HUES6 (cell line): Measurements from ENCODE around the gene C1QTNF7.

ENCODE experiments used
- H3K27ac ChIP-seq: 2 replicates; pipeline ENCODE4 v1.7.0; 2013; ENCODE audit warnings: low read depth, mild to moderate bottlenecking, low read length, inconsistent platforms
- H3K27me3 ChIP-seq: 2 replicates; pipeline ENCODE4 v1.6.1; 2013; ENCODE audit warnings: low read length; ENCODE audit not compliant: control insufficient read depth, insufficient read depth
- H3K36me3 ChIP-seq: 2 replicates; pipeline ENCODE4 v1.6.1; 2013; ENCODE audit warnings: low read length; ENCODE audit not compliant: control insufficient read depth, insufficient read depth
- H3K4me1 ChIP-seq: 2 replicates; pipeline ENCODE4 v1.6.1; 2013; ENCODE audit warnings: low read length; ENCODE audit not compliant: control insufficient read depth, insufficient read depth
- H3K4me3 ChIP-seq: 2 replicates; pipeline ENCODE4 v1.5.1; 2013; ENCODE audit warnings: low read depth, low read length
- H3K9ac ChIP-seq: one replicate; pipeline ENCODE4 v1.6.1; 2013; ENCODE audit warnings: mild to moderate bottlenecking, low read length
- H3K9me3 ChIP-seq: 2 replicates; pipeline ENCODE4 v1.6.1; 2013; ENCODE audit warnings: low read depth, low read length; ENCODE audit not compliant: control insufficient read depth, insufficient read depth

Gene C1QTNF7

GRCh38 chr4:15427701-15428100 is at the start of gene C1QTNF7:
Gene C1QTNF7 (plus strand): TSS chr4:15428033. CDS start chr4:15435744, 7,711 bp downstream.
- H3K9ac ChIP-seq = no peak within 1 kb of the TSS
- no peaks in the 10 kb centered on the region for H3K9me3 ChIP-seq
- H3K27me3 ChIP-seq = no peaks in the 10 kb centered on the region
- H3K4me1 ChIP-seq = no peaks in the 10 kb centered on the region
- H3K4me3 ChIP-seq = no peak within 1 kb of the TSS
- no peaks in the 10 kb centered on the region for H3K36me3 ChIP-seq
- no peak within 1 kb of the TSS for H3K27ac ChIP-seq

- H3K4me3 ChIP-seq = no peak overlapping the region
- H3K27ac ChIP-seq = no peak overlapping the region
- no peak overlapping the region for H3K9ac ChIP-seq
- no peaks in the 10 kb centered on the region for H3K27me3 ChIP-seq
- no peaks in the 10 kb centered on the region for H3K36me3 ChIP-seq
- peaks cover 24% of the 10 kb centered on the region for H3K4me1 ChIP-seq
- peaks cover 6% of the 10 kb centered on the region; the same call in 1 of the 2 replicates for H3K9me3 ChIP-seq
These were observed 49.8 kb upstream of the C1QTNF7 start for GRCh38 chr4:15378062-15378461.

- peaks cover 24% of the 10 kb centered on the region for H3K4me1 ChIP-seq
- no peak overlapping the region for H3K27ac ChIP-seq
- no peak overlapping the region for H3K9ac ChIP-seq
- peaks cover 6% of the 10 kb centered on the region; the same call in 1 of the 2 replicates for H3K9me3 ChIP-seq
- no peaks in the 10 kb centered on the region for H3K27me3 ChIP-seq
- H3K36me3 ChIP-seq = no peaks in the 10 kb centered on the region
- H3K4me3 ChIP-seq = no peak overlapping the region
These were observed 49.3 kb upstream of the C1QTNF7 start for GRCh38 chr4:15378493-15378892.

- no peaks in the 10 kb centered on the region for H3K27me3 ChIP-seq
- H3K36me3 ChIP-seq = no peaks in the 10 kb centered on the region
- H3K4me3 ChIP-seq = no peak overlapping the region
- no peak overlapping the region for H3K9ac ChIP-seq
- peaks cover 11% of the 10 kb centered on the region for H3K4me1 ChIP-seq
- H3K27ac ChIP-seq = no peak overlapping the region
- H3K9me3 ChIP-seq = peaks cover 6% of the 10 kb centered on the region; the same call in 1 of the 2 replicates
These were observed 46.0 kb upstream of the C1QTNF7 start for GRCh38 chr4:15381806-15382338.

GRCh38 chr4:15382669-15383273 is 45.1 kb upstream of the C1QTNF7 start:
- peaks cover 4% of the 10 kb centered on the region for H3K4me1 ChIP-seq
- H3K36me3 ChIP-seq = no peaks in the 10 kb centered on the region
- H3K4me3 ChIP-seq = no peak overlapping the region
- no peak overlapping the region for H3K9ac ChIP-seq
- H3K9me3 ChIP-seq = peaks cover 6% of the 10 kb centered on the region; the same call in 1 of the 2 replicates
- no peaks in the 10 kb centered on the region for H3K27me3 ChIP-seq
- no peak overlapping the region for H3K27ac ChIP-seq

GRCh38 chr4:15385515-15385914 is 42.3 kb upstream of the C1QTNF7 start:
- Histone ChIP-seq H3K4me1 (no peaks in the 10 kb centered on the region), H3K27ac (no peak overlapping the region), H3K27me3 (no peaks in the 10 kb centered on the region), H3K36me3 (no peaks in the 10 kb centered on the region), H3K9ac (no peak overlapping the region), H3K9me3 (0 out of 2 replicates have a peak, but pooled peaks cover 2% of the 10 kb centered on the region), H3K4me3 (no peak overlapping the region)

- Histone ChIP-seq H3K36me3 (no peaks in the 10 kb centered on the region), H3K9me3 (no peaks in the 10 kb centered on the region), H3K4me1 (no peaks in the 10 kb centered on the region), H3K27ac (no peak overlapping the region), H3K27me3 (no peaks in the 10 kb centered on the region), H3K9ac (no peak overlapping the region), H3K4me3 (no peak overlapping the region)
These were observed 41.9 kb upstream of the C1QTNF7 start for GRCh38 chr4:15385928-15386327.

- no peaks in the 10 kb centered on the region for H3K27me3 ChIP-seq
- H3K4me3 ChIP-seq = no peak overlapping the region
- no peaks in the 10 kb centered on the region for H3K4me1 ChIP-seq
- no peaks in the 10 kb centered on the region for H3K9me3 ChIP-seq
- H3K27ac ChIP-seq = no peak overlapping the region
- H3K36me3 ChIP-seq = no peaks in the 10 kb centered on the region
- no peak overlapping the region for H3K9ac ChIP-seq
These were observed 37.3 kb upstream of the C1QTNF7 start for GRCh38 chr4:15390494-15390893.

GRCh38 chr4:15392053-15392805 is 35.6 kb upstream of the C1QTNF7 start:
- Histone ChIP-seq H3K4me3 (no peak overlapping the region), H3K4me1 (peaks cover 3% of the 10 kb centered on the region; the same call in 1 of the 2 replicates), H3K27ac (no peak overlapping the region), H3K9me3 (no peaks in the 10 kb centered on the region), H3K27me3 (no peaks in the 10 kb centered on the region), H3K9ac (no peak overlapping the region), H3K36me3 (no peaks in the 10 kb centered on the region)

- no peaks in the 10 kb centered on the region for H3K9me3 ChIP-seq
- no peaks in the 10 kb centered on the region for H3K36me3 ChIP-seq
- no peak overlapping the region for H3K9ac ChIP-seq
- peaks cover 3% of the 10 kb centered on the region; the same call in 1 of the 2 replicates for H3K4me1 ChIP-seq
- no peak overlapping the region for H3K27ac ChIP-seq
- no peaks in the 10 kb centered on the region for H3K27me3 ChIP-seq
- no peak overlapping the region for H3K4me3 ChIP-seq
These were observed 32.5 kb upstream of the C1QTNF7 start for GRCh38 chr4:15395311-15395710.

GRCh38 chr4:15396157-15396800 is 31.6 kb upstream of the C1QTNF7 start:
- no peaks in the 10 kb centered on the region for H3K9me3 ChIP-seq
- H3K27me3 ChIP-seq = no peaks in the 10 kb centered on the region
- H3K4me1 ChIP-seq = peaks cover 12% of the 10 kb centered on the region
- no peak overlapping the region for H3K27ac ChIP-seq
- no peak overlapping the region for H3K9ac ChIP-seq
- no peaks in the 10 kb centered on the region for H3K36me3 ChIP-seq
- no peak overlapping the region for H3K4me3 ChIP-seq
